ENCODE measurements around the gene ZDHHC7.

ZDHHC7 gene

GRCh38 chr16:85037721-85038120 is 26.4 kb upstream of the ZDHHC7 start:
- Histone ChIP-seq H3K27me3 (ENCODE audit: insufficient read depth, poor library complexity, severe bottlenecking) (no peaks in the 10 kb centered on the region), H3K9me3 (ENCODE audit: severe bottlenecking) (no peaks in the 10 kb centered on the region), H3K4me1 (ENCODE audit: insufficient read depth, poor library complexity, severe bottlenecking) (peaks cover 17% of the 10 kb centered on the region), H3K27ac (ENCODE audit: poor library complexity, severe bottlenecking) (peak overlapping the region; percentile 74), H3K36me3 (ENCODE audit: low read depth) (no peaks in the 10 kb centered on the region), H3K4me3 (ENCODE audit: severe bottlenecking) (no peak overlapping the region)
- DNase-seq (ENCODE audit: low spot score) (no peak), ATAC-seq (ENCODE audit: low read depth) (no peak)
- TF ChIP-seq CTCF (IDR thresholded peaks at IDR 0.05; ENCODE audit: poor library complexity, severe bottlenecking) = no peak

GRCh38 chr16:85037050-85037410 is 25.7 kb upstream of the ZDHHC7 start:
- Histone ChIP-seq H3K27ac (ENCODE audit: poor library complexity, severe bottlenecking) (peak overlapping the region; percentile 74), H3K4me3 (ENCODE audit: severe bottlenecking) (no peak overlapping the region), H3K27me3 (ENCODE audit: insufficient read depth, poor library complexity, severe bottlenecking) (no peaks in the 10 kb centered on the region), H3K36me3 (ENCODE audit: low read depth) (no peaks in the 10 kb centered on the region), H3K4me1 (ENCODE audit: insufficient read depth, poor library complexity, severe bottlenecking) (peaks cover 17% of the 10 kb centered on the region), H3K9me3 (ENCODE audit: severe bottlenecking) (no peaks in the 10 kb centered on the region)
- DNase-seq (ENCODE audit: low spot score) (peak; percentile 81), ATAC-seq (ENCODE audit: low read depth) (peak; percentile 92)
- TF ChIP-seq CTCF (IDR thresholded peaks at IDR 0.05; ENCODE audit: poor library complexity, severe bottlenecking) = no peak

GRCh38 chr16:85036236-85037049 is 25.1 kb upstream of the ZDHHC7 start:
- ATAC-seq (ENCODE audit: low read depth) = peak; percentile 57; the same call in 1 of the 3 replicates
- Histone ChIP-seq H3K4me3 (ENCODE audit: severe bottlenecking) (no peak overlapping the region), H3K36me3 (ENCODE audit: low read depth) (no peaks in the 10 kb centered on the region; the same call in 1 of the 2 replicates), H3K4me1 (ENCODE audit: insufficient read depth, poor library complexity, severe bottlenecking) (peaks cover 17% of the 10 kb centered on the region), H3K27me3 (ENCODE audit: insufficient read depth, poor library complexity, severe bottlenecking) (no peaks in the 10 kb centered on the region), H3K27ac (ENCODE audit: poor library complexity, severe bottlenecking) (peak overlapping the region; percentile 74), H3K9me3 (ENCODE audit: severe bottlenecking) (no peaks in the 10 kb centered on the region)
- no peak for TF ChIP-seq CTCF (IDR thresholded peaks at IDR 0.05; ENCODE audit: poor library complexity, severe bottlenecking)
- no peak for DNase-seq (ENCODE audit: low spot score)

GRCh38 chr16:85034591-85035433 is 23.5 kb upstream of the ZDHHC7 start:
- Histone ChIP-seq H3K27ac (ENCODE audit: poor library complexity, severe bottlenecking) (no peak overlapping the region), H3K9me3 (ENCODE audit: severe bottlenecking) (no peaks in the 10 kb centered on the region), H3K36me3 (ENCODE audit: low read depth) (no peaks in the 10 kb centered on the region; the same call in 1 of the 2 replicates), H3K4me1 (ENCODE audit: insufficient read depth, poor library complexity, severe bottlenecking) (peaks cover 22% of the 10 kb centered on the region), H3K27me3 (ENCODE audit: insufficient read depth, poor library complexity, severe bottlenecking) (no peaks in the 10 kb centered on the region), H3K4me3 (ENCODE audit: severe bottlenecking) (no peak overlapping the region)
- ATAC-seq (ENCODE audit: low read depth) (no peak), DNase-seq (ENCODE audit: low spot score) (no peak)
- TF ChIP-seq CTCF (IDR thresholded peaks at IDR 0.05; ENCODE audit: poor library complexity, severe bottlenecking) = no peak

Data from RWPE2 (cell line).